ENCODE measurements around the gene ZBP1.
"Not testable (repeated sequence)": the region's sequence is repeated elsewhere in the genome, so short reads cannot be mapped to it uniquely, and the experiment has no call there.

The ZBP1 gene

GRCh38 chr20:57638895-57639236, 18.6 kb upstream of the ZBP1 start:
- FAIRE-seq: no peak

- no peak for FAIRE-seq
Measured at GRCh38 chr20:57638173-57638894, 18.1 kb upstream of the ZBP1 start.

- no peak for FAIRE-seq
Measured at GRCh38 chr20:57633945-57634491, 13.8 kb upstream of the ZBP1 start.

GRCh38 chr20:57632286-57632685, 12.1 kb upstream of the ZBP1 start:
- no peak for FAIRE-seq

GRCh38 chr20:57630061-57630460, 9.8 kb upstream of the ZBP1 start:
- no peak for FAIRE-seq

GRCh38 chr20:57629491-57629901, 9.3 kb upstream of the ZBP1 start:
- FAIRE-seq: not testable (repeated sequence)

GRCh38 chr20:57628962-57629308, 8.7 kb upstream of the ZBP1 start:
- FAIRE-seq: not testable (repeated sequence)

- FAIRE-seq: no peak
Measured at GRCh38 chr20:57628047-57628961, 8.1 kb upstream of the ZBP1 start.

GRCh38 chr20:57627339-57627738, 7.1 kb upstream of the ZBP1 start:
- FAIRE-seq: no peak

GRCh38 chr20:57625978-57626377, 5.8 kb upstream of the ZBP1 start:
- no peak for FAIRE-seq

GRCh38 chr20:57625181-57625958, 5.1 kb upstream of the ZBP1 start:
- no peak for FAIRE-seq

GRCh38 chr20:57624124-57624523, 3.9 kb upstream of the ZBP1 start:
- FAIRE-seq: no peak

GRCh38 chr20:57622579-57623381, 2.6 kb upstream of the ZBP1 start:
- FAIRE-seq: no peak

GRCh38 chr20:57622201-57622570, 2.0 kb upstream of the ZBP1 start:
- no peak for FAIRE-seq

GRCh38 chr20:57621421-57622200, 1.4 kb upstream of the ZBP1 start:
- no peak for FAIRE-seq

GRCh38 chr20:57620999-57621398, 773 bp upstream of the ZBP1 start:
- FAIRE-seq: no peak

GRCh38 chr20:57619051-57619831, 985 bp downstream of the ZBP1 start:
- no peak for FAIRE-seq

GRCh38 chr20:57618764-57619050, 1.5 kb downstream of the ZBP1 start:
- FAIRE-seq: no peak

- FAIRE-seq: no peak
Measured at GRCh38 chr20:57618091-57618763, 2.0 kb downstream of the ZBP1 start.

GRCh38 chr20:57617079-57617795, 3.0 kb downstream of the ZBP1 start:
- FAIRE-seq: no peak

All from islet of Langerhans (tissue), 1 donor.